Heart left ventricle (tissue), 13 donors: Measurements from ENCODE around the gene CPNE7.
"Not testable (repeated sequence)": the region's sequence is repeated elsewhere in the genome, so short reads cannot be mapped to it uniquely, and the experiment has no call there.

Experiments
- CTCF ChIP-seq, 12 donors: fragments of 200-600 bp; sonication (generic) in 4 of 12; IDR thresholded peaks; one replicate each; pipeline versions ENCODE4 v1.5.0 to v1.8.0; 2018 to 2022; ENCODE audit warnings: antibody characterized with exemption in 12 of 12, mild to moderate bottlenecking in 5 of 12
- POLR2A ChIP-seq, 2 donors: fragments of 450-650 bp; IDR thresholded peaks; one replicate each; pipeline ENCODE4 v1.6.1; 2017; ENCODE audit warnings: antibody characterized with exemption in 2 of 2, mild to moderate bottlenecking in 2 of 2, moderate library complexity in 2 of 2
- donor health status: ischemic (EF 13 %, LVEDD 7.1; RV severe dilation, severe dysfunction).
- donor health status: DM: no; HTN: yes; CAD: no.
- donor health status: DM: no; HTN: no; CAD: no.
- donor health status: ischemic (EF 25% LVEDD 6.9; RV normal size, moderate dysfunction).
- donor health status: ischemic (EF 25% LVEDD 5.7; RV mildly dilated, moderate dysfunction).
- donor health status: ischemic (EF 35%, LVEDD 5.7; RV mildly dilated, moderate dysfunction).
- donor health status: nonischemic (EF 11% LVEDD 7.7; RV severe dilation, severe dysfunction).
- donor health status: DM: yes; HTN: yes; CAD: no.
- donor health status: PGD.
- donor health status: ischemic (EF 29% LVEDD 5.4; RV normal size, mild dysfunction).
- donor health status: nonischemic (EF 23%, LVEDD 6.1; RV moderate dilation, normal function).

GRCh38 chr16:89634463-89635385 lies 59.2 kb downstream of the CPNE7 start:
- TF ChIP-seq CTCF, POLR2A (IDR thresholded peaks at IDR 0.05): not testable (repeated sequence)
